MM.1S (cell line): ENCODE results near the gene TUBA3E.

Source experiments
- EZH2 ChIP-seq: fragments of 300-600 bp; sonication (generic); optimal IDR thresholded peaks from 2 replicates; pipeline ENCODE3; 2017; ENCODE audit warnings: low read depth, mild to moderate bottlenecking, antibody characterized with exemption, low read length, mixed read lengths
- EZH2phosphoT487 ChIP-seq: fragments of 300-600 bp; sonication (generic); IDR thresholded peaks from 2 replicates; pipeline ENCODE4 v1.6.1; 2018; ENCODE audit warnings: antibody characterized with exemption, low read length
- TF ChIP-seq, protein P1 (sequence below): fragments of 300-600 bp; sonication (generic); IDR thresholded peaks from 2 replicates; pipeline ENCODE4 v1.5.1; 2016; ENCODE audit warnings: antibody characterized with exemption, low read length, mixed read lengths

DNA sequence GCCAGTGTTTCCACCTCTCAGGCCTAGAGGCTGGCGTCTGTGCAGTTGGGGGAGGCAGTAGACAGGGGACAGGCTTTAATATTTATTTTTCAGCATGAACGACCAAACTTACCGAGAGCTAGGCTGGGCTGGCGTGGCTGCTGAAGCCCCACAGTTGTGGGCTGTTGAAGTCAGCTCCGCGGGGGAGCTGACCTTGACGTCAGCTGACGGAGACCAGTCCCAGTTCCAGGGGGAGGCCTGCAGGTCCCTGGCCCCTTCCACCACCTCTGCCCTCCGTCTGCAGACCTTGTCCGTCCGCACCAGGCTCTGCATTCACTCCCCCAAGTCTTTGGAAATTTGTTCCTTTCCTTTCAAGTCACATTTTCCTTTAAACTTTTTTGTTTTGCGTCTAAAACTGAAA is 33.4 kb upstream of the TUBA3E start:
- TF ChIP-seq, protein P1, sequence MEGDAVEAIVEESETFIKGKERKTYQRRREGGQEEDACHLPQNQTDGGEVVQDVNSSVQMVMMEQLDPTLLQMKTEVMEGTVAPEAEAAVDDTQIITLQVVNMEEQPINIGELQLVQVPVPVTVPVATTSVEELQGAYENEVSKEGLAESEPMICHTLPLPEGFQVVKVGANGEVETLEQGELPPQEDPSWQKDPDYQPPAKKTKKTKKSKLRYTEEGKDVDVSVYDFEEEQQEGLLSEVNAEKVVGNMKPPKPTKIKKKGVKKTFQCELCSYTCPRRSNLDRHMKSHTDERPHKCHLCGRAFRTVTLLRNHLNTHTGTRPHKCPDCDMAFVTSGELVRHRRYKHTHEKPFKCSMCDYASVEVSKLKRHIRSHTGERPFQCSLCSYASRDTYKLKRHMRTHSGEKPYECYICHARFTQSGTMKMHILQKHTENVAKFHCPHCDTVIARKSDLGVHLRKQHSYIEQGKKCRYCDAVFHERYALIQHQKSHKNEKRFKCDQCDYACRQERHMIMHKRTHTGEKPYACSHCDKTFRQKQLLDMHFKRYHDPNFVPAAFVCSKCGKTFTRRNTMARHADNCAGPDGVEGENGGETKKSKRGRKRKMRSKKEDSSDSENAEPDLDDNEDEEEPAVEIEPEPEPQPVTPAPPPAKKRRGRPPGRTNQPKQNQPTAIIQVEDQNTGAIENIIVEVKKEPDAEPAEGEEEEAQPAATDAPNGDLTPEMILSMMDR = no peak
- TF ChIP-seq EZH2 (no peak), EZH2phosphoT487 (no peak)
